ENCODE results near the gene SBK2.
"Not testable (repeated sequence)": the region's sequence is repeated elsewhere in the genome, so short reads cannot be mapped to it uniquely, and the experiment has no call there.

SBK2 gene

GRCh38 chr19:55580628-55581144 lies 43.8 kb upstream of the SBK2 start, which contains the start of gene ZNF579:
ZNF579 (minus strand) TSS chr19:55580848; CDS start chr19:55579639, 1,209 bp downstream.
- H3K4me3 ChIP-seq (ENCODE audit: low read depth, low read length) = peak within 1 kb of the TSS; percentile 72
- peak; percentile 55 for TF ChIP-seq MYC (IDR thresholded peaks at IDR 0.05; ENCODE audit: low read depth, low read length)
- peak; percentile 25; the same call in 1 of the 2 replicates for TF ChIP-seq MAX (IDR thresholded peaks at IDR 0.05; ENCODE audit: low read depth, low read length)
- TF ChIP-seq POLR2A (IDR thresholded peaks at IDR 0.05; ENCODE audit: extremely low read depth, insufficient read length) = no peak
- DNase-seq (ENCODE audit: low read depth) = peak; percentile 87

GRCh38 chr19:55579766-55580621 lies 43.1 kb upstream of the SBK2 start:
- DNase-seq (ENCODE audit: low read depth) = peak; percentile 55
- peak overlapping the region; percentile 72 for H3K4me3 ChIP-seq (ENCODE audit: low read depth, low read length)
- TF ChIP-seq POLR2A (IDR thresholded peaks at IDR 0.05; ENCODE audit: extremely low read depth, insufficient read length) (no peak), MYC (IDR thresholded peaks at IDR 0.05; ENCODE audit: low read depth, low read length) (no peak), MAX (IDR thresholded peaks at IDR 0.05; ENCODE audit: low read depth, low read length) (no peak), CTCF (IDR thresholded peaks at IDR 0.05; ENCODE audit: low read depth, low read length) (no peak)

- H3K4me3 ChIP-seq (ENCODE audit: low read depth, low read length) = no peak overlapping the region
- no peak for DNase-seq (ENCODE audit: low read depth)
- TF ChIP-seq CTCF (IDR thresholded peaks at IDR 0.05; ENCODE audit: low read depth, low read length) = no peak
- no peak for TF ChIP-seq MYC (IDR thresholded peaks at IDR 0.05; ENCODE audit: low read depth, low read length)
Measured at GRCh38 chr19:55578761-55579747, 42.1 kb upstream of the SBK2 start.

- TF ChIP-seq POLR2A (IDR thresholded peaks at IDR 0.05; ENCODE audit: extremely low read depth, insufficient read length) = no peak
- TF ChIP-seq MYC (IDR thresholded peaks at IDR 0.05; ENCODE audit: low read depth, low read length) = no peak
- TF ChIP-seq MAX (IDR thresholded peaks at IDR 0.05; ENCODE audit: low read depth, low read length) = no peak
- TF ChIP-seq CTCF (IDR thresholded peaks at IDR 0.05; ENCODE audit: low read depth, low read length) = no peak
- DNase-seq (ENCODE audit: low read depth) = no peak
- no peak overlapping the region for H3K4me3 ChIP-seq (ENCODE audit: low read depth, low read length)
Measured at GRCh38 chr19:55578031-55578760, 41.3 kb upstream of the SBK2 start.

DNA sequence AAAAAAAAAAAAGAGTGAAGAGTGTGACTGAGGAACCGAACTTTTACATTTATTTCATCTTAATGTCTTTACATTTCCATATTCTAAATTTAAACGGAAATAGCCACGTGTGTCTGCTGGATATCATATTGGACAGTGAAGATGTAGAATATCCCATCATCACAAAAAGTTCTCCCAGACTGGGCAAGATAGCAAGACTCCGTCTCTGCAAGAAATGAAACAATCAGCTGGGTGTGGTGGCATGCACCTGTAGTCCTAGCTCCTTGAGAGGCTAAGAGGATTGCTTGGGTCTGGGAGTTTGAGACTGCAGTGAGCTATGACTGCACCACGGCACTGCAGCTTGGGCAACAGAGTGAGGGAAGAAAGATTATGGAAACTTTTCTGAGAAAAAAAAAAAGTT lies 39.8 kb upstream of the SBK2 start:
- no peak for DNase-seq (ENCODE audit: low read depth)
- H3K4me3 ChIP-seq (ENCODE audit: low read depth, low read length) = no peak overlapping the region
- TF ChIP-seq MYC (IDR thresholded peaks at IDR 0.05; ENCODE audit: low read depth, low read length) = no peak
- TF ChIP-seq MAX (IDR thresholded peaks at IDR 0.05; ENCODE audit: low read depth, low read length) = no peak
- TF ChIP-seq CTCF (IDR thresholded peaks at IDR 0.05; ENCODE audit: low read depth, low read length) = no peak
- TF ChIP-seq POLR2A (IDR thresholded peaks at IDR 0.05; ENCODE audit: extremely low read depth, insufficient read length) = no peak

DNA sequence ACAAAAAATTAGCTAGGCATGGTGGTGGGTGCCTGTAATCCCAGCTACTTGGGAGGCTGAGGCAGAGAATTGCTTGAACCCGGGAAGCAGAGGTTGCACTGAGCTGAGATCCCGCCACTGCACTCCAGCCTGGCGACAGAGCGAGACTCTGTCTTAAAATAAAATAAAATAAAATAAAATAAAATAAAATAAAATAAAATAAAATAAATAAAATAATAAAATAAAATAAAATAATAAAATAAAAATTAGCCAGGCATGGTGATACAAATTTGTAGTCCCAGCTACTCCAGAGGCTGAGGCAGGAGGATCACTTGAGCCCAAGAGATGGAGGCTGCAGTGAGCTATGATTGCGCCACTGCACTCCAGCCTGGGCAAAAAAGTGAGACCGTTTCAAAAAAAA lies 37.0 kb upstream of the SBK2 start:
- not testable (repeated sequence) for H3K4me3 ChIP-seq (ENCODE audit: low read depth, low read length); DNase-seq (ENCODE audit: low read depth)

DNA sequence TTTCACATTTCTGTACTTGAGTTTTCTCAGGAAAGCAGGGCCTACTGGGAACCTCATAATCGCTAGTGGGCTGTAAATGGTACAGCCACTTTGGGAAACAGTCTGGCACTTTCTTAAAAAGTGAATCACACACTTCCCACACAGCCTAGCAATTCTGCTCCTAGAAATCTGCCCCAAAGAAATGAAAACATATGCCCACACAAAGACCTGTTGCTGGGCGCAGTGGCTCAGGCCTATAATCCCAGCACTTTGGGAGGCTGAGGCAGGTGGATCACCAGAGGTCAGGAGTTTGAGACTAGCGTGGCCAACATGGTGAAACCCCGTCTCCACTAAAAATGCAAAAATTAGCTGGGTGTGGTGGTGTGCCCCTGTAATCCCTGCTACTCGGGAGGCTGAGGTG lies 32.5 kb upstream of the SBK2 start:
- not testable (repeated sequence) for H3K4me3 ChIP-seq (ENCODE audit: low read depth, low read length); DNase-seq (ENCODE audit: low read depth)

Data from NB4 (cell line).